ENCODE measurements around the gene LHX2.
"Not testable (repeated sequence)": the region's sequence is repeated elsewhere in the genome, so short reads cannot be mapped to it uniquely, and the experiment has no call there.

The LHX2 gene

DNA sequence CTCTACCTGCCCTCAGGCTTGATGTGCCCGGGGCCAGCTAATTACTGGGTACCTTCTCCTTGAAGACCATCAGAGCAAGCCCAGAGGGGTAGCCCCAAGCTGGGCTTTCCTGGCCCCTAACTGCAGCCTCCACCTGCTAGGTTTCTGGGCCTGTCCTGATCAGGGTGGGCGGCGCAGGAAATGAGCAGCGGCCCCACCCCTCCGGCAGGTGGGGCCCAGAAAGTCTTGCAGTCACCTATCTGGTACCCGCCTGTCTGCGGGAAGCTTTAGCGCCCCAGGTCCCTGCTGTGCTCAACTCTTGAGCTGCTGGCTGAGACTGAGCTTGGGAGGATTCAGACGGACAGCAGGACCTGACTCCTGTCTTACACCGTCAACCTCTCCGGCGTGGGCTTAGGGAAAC is 37.1 kb upstream of the LHX2 start:
- TF ChIP-seq, protein P1, sequence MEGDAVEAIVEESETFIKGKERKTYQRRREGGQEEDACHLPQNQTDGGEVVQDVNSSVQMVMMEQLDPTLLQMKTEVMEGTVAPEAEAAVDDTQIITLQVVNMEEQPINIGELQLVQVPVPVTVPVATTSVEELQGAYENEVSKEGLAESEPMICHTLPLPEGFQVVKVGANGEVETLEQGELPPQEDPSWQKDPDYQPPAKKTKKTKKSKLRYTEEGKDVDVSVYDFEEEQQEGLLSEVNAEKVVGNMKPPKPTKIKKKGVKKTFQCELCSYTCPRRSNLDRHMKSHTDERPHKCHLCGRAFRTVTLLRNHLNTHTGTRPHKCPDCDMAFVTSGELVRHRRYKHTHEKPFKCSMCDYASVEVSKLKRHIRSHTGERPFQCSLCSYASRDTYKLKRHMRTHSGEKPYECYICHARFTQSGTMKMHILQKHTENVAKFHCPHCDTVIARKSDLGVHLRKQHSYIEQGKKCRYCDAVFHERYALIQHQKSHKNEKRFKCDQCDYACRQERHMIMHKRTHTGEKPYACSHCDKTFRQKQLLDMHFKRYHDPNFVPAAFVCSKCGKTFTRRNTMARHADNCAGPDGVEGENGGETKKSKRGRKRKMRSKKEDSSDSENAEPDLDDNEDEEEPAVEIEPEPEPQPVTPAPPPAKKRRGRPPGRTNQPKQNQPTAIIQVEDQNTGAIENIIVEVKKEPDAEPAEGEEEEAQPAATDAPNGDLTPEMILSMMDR (IDR thresholded peaks at IDR 0.05; ENCODE audit: borderline replicate concordance, control extremely low read depth, extremely low read depth, insufficient read depth, missing control alignments): no peak
- no peak for DNase-seq (ENCODE audit: low spot score)
- in situ Hi-C loops (cut with MboI; ENCODE audit: low sequenced_read_pairs, unreplicated experiment): no loop called here

DNA sequence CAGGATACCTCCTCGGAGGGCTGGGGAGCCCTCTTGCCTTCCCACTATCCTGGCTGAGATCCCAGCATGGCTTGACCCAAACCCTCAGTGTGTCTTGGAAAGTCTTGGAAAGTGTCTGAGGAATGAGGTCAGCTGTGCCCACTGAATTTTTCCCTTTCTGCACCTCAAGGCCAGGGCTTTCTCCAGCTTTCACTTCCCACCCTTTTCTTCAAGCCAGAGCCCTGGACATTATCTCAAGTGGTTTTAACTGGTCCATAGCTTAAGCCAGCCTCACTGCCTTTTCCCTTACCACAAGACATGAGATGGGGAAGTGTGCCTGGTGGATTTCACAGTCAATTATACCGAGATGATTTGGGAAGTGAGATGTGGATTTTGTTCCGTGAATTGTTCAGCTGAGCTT is 35.7 kb upstream of the LHX2 start:
- in situ Hi-C loops (cut with MboI; ENCODE audit: low sequenced_read_pairs, unreplicated experiment): no loop called here
- DNase-seq (ENCODE audit: low spot score): no peak
- TF ChIP-seq, protein P1 (IDR thresholded peaks at IDR 0.05; ENCODE audit: borderline replicate concordance, control extremely low read depth, extremely low read depth, insufficient read depth, missing control alignments): no peak

DNA sequence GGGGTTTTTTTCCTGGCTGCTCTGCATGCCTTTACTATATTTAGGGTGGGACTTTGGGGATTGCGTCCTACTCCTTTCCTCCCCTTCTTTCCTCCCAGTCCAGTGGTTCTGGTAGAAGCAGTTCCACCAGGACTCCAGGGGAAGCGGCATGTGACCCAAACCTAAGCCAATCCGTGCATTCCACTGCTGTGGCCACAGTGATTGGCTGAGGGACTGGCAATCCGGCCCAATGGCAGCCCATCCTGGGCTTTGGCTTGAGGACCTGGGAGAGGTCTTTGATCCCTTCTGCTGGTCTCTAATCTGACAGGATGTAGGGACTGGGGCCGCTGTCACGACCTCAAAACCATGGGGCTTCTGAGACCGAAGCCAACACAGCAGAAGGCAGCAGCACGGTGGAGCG is 35.0 kb upstream of the LHX2 start:
- in situ Hi-C loops (cut with MboI; ENCODE audit: low sequenced_read_pairs, unreplicated experiment): not testable (repeated sequence)

DNA sequence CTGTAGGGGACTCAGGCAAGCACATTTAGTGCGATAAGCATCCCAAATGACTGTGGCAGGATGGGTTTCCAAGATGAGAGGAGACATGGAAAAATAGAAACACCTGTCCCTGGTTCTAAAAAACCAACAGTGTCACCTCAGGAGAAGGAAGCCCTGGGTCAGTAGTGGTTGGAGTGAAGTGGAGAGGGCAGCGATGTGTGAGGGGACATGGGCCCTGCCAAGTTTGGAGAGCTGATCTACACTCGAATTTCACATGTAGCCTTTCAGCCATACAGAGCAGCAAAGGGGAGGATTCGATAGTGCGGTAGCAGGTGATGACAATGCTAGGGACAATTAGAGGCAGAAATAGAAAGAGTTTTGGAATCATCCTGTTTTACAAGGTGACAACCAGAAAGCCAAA is 32.6 kb upstream of the LHX2 start:
- DNase-seq (ENCODE audit: low spot score): no peak
- in situ Hi-C loops (cut with MboI; ENCODE audit: low sequenced_read_pairs, unreplicated experiment): no loop called here
- TF ChIP-seq, protein P1 (IDR thresholded peaks at IDR 0.05; ENCODE audit: borderline replicate concordance, control extremely low read depth, extremely low read depth, insufficient read depth, missing control alignments): no peak

More for the DNA sequence above, 35.0 kb upstream of the LHX2 start:
- DNase-seq (ENCODE audit: low spot score): not testable (repeated sequence)

- in situ Hi-C loops (cut with MboI; ENCODE audit: low sequenced_read_pairs, unreplicated experiment): no loop called here
- TF ChIP-seq, protein P1 (IDR thresholded peaks at IDR 0.05; ENCODE audit: borderline replicate concordance, control extremely low read depth, extremely low read depth, insufficient read depth, missing control alignments): no peak
Observed at GRCh38 chr9:123982535-123982934, 29.0 kb upstream of the LHX2 start.

GRCh38 chr9:123983047-123983446 is 28.5 kb upstream of the LHX2 start:
- TF ChIP-seq, protein P1 (IDR thresholded peaks at IDR 0.05; ENCODE audit: borderline replicate concordance, control extremely low read depth, extremely low read depth, insufficient read depth, missing control alignments): no peak
- no peak for DNase-seq (ENCODE audit: low spot score)
- in situ Hi-C loops (cut with MboI; ENCODE audit: low sequenced_read_pairs, unreplicated experiment): no loop called here

More at GRCh38 chr9:123982535-123982934, 29.0 kb upstream of the LHX2 start:
- DNase-seq (ENCODE audit: low spot score): no peak

GRCh38 chr9:123984802-123985201 is 26.8 kb upstream of the LHX2 start:
- DNase-seq (ENCODE audit: low spot score): no peak
- TF ChIP-seq, protein P1 (IDR thresholded peaks at IDR 0.05; ENCODE audit: borderline replicate concordance, control extremely low read depth, extremely low read depth, insufficient read depth, missing control alignments): no peak
- in situ Hi-C loops (cut with MboI; ENCODE audit: low sequenced_read_pairs, unreplicated experiment): no loop called here
